ENCODE results near the gene SLC25A20. TPM values are rescaled to one million over a fixed set of nuclear protein-coding genes. Genes with fewer than 3 reads are reported as not detected.
"Not testable (repeated sequence)": the region's sequence is repeated elsewhere in the genome, so short reads cannot be mapped to it uniquely, and the experiment has no call there.

SLC25A20 gene
- total RNA-seq, 1 donor from 2014 or later, result 12.2 TPM

DNA sequence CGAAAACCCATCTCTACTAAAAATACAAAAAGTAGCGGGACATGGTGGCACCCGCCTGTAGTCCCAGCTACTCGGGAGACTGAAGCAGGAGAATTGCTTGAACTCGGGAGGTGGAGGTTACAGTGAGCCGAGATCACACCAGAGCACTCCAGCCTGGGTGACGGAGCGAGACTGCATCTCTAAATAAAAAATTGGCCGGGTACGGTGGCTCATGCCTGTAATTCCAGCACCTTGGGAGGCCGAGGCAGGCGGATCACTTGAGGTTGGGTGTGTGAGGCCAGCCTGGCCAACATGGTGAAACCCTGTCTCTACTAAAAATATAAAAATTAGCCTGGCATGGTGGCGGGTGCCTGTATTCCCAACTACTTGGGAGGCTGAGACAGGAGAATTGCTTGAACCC lies 8.3 kb upstream of the SLC25A20 start:
- ATAC-seq; intact Hi-C loops (cut with DNase I); DNase-seq (ENCODE audit: low spot score): not testable (repeated sequence)

GRCh38 chr3:48899273-48899672 lies 591 bp upstream of the SLC25A20 start:
- DNase-seq (ENCODE audit: low spot score) (no peak), ATAC-seq (no peak)
- intact Hi-C loops (cut with DNase I), result no loop called here

GRCh38 chr3:48897460-48898376 lies 964 bp downstream of the SLC25A20 start:
- no peak for DNase-seq (ENCODE audit: low spot score)
- no peak for ATAC-seq
- intact Hi-C loops (cut with DNase I), result no loop called here

GRCh38 chr3:48896936-48897335 lies 1.7 kb downstream of the SLC25A20 start:
- no peak for DNase-seq (ENCODE audit: low spot score)
- intact Hi-C loops (cut with DNase I), result no loop called here
- peak; percentile 35 for ATAC-seq

DNA sequence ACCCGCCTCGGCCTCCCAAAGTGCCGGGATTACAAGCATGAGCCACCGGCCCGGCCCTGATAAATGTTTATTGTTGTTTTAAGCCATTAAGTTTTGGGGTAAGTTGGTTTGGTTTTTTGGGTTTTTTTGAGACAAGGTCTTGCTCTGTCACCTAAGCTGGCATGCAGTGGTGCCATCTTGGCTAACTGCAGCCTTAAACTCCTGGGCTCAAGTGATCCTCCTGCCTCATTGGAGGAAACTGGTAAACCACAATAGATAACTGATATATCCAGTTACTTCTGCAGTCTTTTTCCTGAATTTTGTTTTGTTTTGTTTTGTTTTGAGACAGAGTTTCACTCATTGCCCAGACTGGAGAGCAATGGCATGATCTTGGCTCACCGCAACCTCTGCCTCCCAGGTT lies 4.2 kb downstream of the SLC25A20 start:
- intact Hi-C loops (cut with DNase I), result no loop called here
- DNase-seq (ENCODE audit: low spot score) (no peak), ATAC-seq (no peak)

GRCh38 chr3:48891606-48892005 lies 7.1 kb downstream of the SLC25A20 start:
- no peak for ATAC-seq
- intact Hi-C loops (cut with DNase I), result no loop called here
- no peak for DNase-seq (ENCODE audit: low spot score)

DNA sequence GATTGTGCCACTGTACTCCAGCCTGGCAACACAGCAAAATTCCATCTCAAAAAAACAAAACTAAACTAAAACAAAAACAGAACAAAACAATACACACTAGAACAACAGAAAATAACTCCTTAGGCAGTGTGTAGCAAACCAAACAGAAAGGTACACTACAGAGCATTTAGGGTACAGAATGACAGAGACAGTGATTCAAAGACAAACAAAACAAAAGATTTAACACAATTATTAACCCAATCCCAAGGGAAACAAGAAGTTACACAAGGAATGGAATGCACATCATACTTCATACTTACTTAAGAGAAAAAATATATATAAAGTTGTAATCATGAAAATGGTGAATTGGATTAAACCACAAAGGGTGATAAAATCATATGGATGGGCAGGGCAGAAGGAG lies 12.9 kb downstream of the SLC25A20 start:
- DNase-seq (ENCODE audit: low spot score), result no peak
- no peak for ATAC-seq
- intact Hi-C loops (cut with DNase I), result no loop called here

- intact Hi-C loops (cut with DNase I), result no loop called here
- DNase-seq (ENCODE audit: low spot score) (no peak), ATAC-seq (no peak)
These were observed 17.0 kb downstream of the SLC25A20 start for GRCh38 chr3:48881652-48882114.

- intact Hi-C loops (cut with DNase I), result no loop called here
- no peak for DNase-seq (ENCODE audit: low spot score)
- ATAC-seq, result no peak
These were observed 17.7 kb downstream of the SLC25A20 start for GRCh38 chr3:48881006-48881405.

DNA sequence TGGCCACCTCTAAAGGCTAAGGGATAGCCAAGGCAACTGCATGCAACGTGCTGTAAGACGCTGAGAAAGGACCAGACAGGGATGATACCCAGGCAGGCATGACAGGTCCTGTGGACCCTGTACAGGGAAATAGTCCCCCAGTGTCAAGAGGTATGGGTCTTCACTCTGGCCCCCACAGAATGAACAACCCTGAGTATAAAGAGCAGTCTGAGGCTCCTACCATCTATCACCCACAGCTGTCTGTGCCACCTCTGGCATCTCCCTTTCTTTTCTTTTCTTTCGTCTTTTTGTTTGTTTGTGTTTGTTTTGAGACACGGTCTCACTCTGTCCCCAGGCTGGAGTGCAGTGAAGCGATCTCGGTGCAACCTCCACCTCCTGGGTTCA lies 18.7 kb downstream of the SLC25A20 start:
- intact Hi-C loops (cut with DNase I), result no loop called here
- DNase-seq (ENCODE audit: low spot score), result no peak
- ATAC-seq, result no peak

DNA sequence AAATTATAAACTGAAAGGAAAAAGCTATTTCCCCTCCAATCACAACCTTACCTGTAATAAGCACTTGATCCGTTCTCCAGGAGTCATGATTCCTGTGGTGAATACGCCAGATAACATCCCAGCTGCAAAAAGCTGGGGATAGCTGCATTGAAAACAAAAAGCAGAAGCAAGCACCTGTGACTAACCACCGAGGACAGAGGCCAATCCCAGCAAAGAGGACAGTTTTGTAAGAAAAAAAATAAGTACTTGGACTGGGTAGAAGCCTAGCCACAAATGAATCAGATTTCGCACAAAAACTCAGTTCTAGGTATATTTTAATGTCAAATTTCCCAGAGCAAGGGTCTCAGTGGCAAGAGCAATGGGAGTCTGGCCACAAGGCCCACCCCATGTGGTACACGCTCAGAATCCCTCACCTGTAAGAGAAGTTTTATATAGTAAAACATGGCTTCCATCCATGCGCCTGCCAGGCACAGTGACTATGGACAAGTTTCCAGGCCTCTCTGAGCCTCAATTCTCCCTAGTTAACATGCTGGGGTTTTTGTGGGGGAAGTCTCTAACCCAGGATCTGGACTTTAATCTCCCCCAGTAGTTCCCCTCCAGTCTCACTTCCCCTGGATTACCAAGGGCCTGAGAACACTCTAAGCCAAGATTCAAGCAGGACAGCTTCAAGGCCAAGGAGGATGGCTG lies 19.2 kb downstream of the SLC25A20 start:
- intact Hi-C loops (cut with DNase I), result no loop called here
- DNase-seq (ENCODE audit: low spot score) (no peak), ATAC-seq (no peak)

DNA sequence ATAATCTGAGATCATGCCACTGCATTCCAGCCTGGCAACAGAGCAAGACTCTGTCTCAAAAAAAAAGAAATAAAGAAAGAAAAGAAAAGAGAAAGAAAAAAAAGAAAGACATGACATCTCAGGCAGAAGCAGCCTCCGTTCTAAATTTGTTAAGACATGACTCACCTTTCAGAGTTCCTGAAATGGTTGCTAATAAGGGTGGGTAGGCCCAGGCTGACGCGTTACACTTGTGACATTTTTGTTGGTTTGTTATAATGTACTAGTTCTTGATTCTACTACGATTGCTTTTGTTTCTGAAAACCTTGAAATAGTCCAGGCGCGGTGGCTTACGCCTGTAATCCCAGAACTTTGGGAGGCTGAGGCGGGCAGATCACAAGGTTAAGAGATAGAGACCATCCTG lies 21.0 kb downstream of the SLC25A20 start:
- ATAC-seq, result no peak
- no peak for DNase-seq (ENCODE audit: low spot score)
- intact Hi-C loops (cut with DNase I), result no loop called here

DNA sequence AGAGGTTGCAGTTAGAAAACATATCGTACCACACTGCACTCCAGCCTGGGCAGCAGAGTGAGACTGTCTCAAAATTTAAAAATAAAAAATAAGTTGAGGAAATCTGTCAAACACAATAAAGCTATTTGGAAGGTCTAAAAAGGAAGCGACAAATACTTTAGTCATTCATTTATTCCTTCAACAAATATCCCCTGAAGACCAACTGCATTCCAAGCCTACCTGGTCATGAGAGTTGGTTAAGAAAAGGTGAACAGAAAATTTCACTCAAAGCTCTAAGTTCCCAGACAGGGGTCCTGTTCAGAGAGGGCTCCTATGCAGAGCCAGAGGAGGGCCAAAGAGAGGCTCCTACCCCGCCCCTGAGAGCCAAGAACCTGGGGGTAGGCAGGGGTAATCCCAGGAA lies 35.6 kb downstream of the SLC25A20 start:
- intact Hi-C loops (cut with DNase I), result no loop called here
- DNase-seq (ENCODE audit: low spot score) (no peak), ATAC-seq (no peak)

- DNase-seq (ENCODE audit: low spot score) (no peak), ATAC-seq (no peak)
- intact Hi-C loops (cut with DNase I), result no loop called here
These were observed 39.5 kb downstream of the SLC25A20 start for GRCh38 chr3:48859206-48859605.

DNA sequence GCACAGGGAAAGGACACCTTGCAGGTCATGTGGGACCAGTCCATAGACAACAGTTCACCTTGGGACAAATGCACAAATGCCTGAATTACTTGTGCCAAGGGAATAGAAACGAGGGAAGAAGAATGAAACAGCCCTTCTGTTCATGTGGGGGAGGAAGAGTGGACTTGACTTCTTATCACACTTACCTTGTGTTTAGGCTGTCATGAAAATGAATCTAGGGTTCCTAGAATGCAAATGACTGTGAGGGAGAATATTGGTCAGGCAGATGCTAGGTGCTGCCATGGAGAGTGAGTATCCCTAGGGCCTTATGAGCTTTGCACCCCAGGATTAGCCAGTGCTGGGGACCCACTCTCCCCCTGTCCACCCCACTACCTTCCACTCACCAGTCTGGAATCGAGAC lies 40.0 kb downstream of the SLC25A20 start:
- no peak for DNase-seq (ENCODE audit: low spot score)
- no peak for ATAC-seq
- intact Hi-C loops (cut with DNase I), result no loop called here

GRCh38 chr3:48857641-48858040 lies 41.0 kb downstream of the SLC25A20 start:
- ATAC-seq (no peak), DNase-seq (ENCODE audit: low spot score) (no peak)
- intact Hi-C loops (cut with DNase I), result no loop called here

DNA sequence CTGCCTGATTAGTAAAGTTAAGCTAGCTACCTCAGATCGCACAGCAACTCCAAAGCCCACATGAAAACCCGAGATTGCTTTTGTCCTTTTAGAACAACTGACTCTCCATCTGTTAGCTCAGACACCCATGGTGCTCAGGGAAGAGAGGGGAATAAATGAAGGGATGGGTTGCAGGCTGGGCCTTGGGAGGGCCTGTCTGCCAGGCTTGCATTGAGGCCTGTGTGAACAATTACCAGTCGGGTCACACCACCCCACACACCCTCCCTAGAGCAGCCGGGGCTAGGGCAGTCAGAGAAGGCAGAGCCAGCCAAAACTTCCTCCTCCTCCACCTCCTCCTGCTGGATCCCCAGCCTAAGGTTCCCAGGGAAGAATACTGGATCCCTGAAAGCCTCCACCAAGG lies 42.2 kb downstream of the SLC25A20 start:
- DNase-seq (ENCODE audit: low spot score) (no peak), ATAC-seq (peak; percentile 59)
- intact Hi-C loops (cut with DNase I), result no loop called here

DNA sequence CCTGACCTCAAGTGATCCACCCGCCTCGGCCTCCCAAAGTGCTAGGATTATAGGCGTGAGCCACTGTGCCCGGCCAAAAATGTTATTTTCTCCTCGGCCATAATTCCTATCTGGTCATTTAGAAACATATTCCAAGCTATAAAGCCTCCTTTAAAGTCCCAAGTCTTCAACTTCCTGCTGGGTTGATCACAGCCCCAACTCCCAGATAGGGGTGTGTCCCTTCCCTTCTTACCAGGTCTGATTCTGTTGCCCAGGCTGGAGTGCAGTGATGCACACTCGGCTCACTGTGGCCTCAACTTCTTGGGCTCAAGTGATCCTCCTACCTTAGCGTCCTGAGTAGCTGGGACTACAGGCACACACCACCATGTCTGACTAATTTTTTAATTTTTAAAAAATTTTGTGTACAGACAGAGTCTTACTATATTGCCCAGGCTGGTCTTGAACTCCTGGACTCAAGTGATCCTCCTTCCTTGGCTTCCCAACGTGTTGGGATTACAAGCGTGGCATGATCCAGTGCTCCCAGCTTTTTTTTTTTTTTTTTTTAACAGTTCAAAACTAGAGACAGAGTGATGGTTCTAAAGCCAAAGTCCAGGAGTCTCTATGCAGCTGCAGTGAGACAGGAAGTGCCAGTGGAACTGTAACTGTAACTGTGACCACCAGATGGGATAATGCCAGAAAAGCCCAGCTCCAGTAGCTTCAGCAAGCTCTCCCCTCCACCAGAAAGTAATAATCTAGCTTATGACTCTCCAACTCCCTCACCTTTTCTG lies 42.8 kb downstream of the SLC25A20 start:
- intact Hi-C loops (cut with DNase I), result no loop called here
- no peak for DNase-seq (ENCODE audit: low spot score)
- ATAC-seq, result no peak

GRCh38 chr3:48852151-48852550 lies 46.5 kb downstream of the SLC25A20 start:
- ATAC-seq, result no peak
- no peak for DNase-seq (ENCODE audit: low spot score)
- intact Hi-C loops (cut with DNase I), result no loop called here

DNA sequence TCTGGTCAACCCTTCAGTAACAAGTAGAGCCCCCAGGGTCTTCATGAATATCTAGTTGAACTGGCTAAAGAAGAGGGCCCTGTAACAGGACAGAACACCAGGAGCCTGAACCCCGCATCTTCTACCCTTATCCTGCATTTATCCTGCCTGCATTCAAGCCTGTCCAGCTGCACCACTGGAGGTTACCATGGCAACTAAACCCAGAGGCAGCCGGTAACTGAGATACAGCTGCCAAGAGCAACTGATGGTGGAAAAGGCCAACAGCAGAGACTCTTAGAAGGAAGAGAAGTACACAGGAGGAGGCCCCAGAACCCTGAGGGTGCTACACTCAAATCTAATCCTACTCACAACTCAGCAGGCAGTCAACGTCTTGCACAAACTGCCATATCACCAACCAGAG lies 47.3 kb downstream of the SLC25A20 start:
- ATAC-seq (no peak), DNase-seq (ENCODE audit: low spot score) (no peak)
- intact Hi-C loops (cut with DNase I), result no loop called here

Measured in sciatic nerve (tissue), 2 donors.